Trophoblast cell (in vitro differentiated cells and primary cell): Measurements from ENCODE around the gene PHLDB3.
"Not testable (repeated sequence)": the region's sequence is repeated elsewhere in the genome, so short reads cannot be mapped to it uniquely, and the experiment has no call there.

Source experiments
- DNase-seq, 2 donors: peaks; one replicate each; pipeline ENCODE4 v3.0.0-alpha.2; 2016
- H2AFZ ChIP-seq: 2 replicates; pipeline ENCODE4 v1.6.1; 2013; ENCODE audit warnings: low read length, moderate library complexity, mild to moderate bottlenecking; ENCODE audit not compliant: insufficient read depth, poor library complexity
- H2AK5ac ChIP-seq: 2 replicates; pipeline ENCODE4 v1.6.1; 2013; ENCODE audit warnings: mild to moderate bottlenecking, low read length
- H2BK120ac ChIP-seq: 2 replicates; pipeline ENCODE4 v1.6.1; 2013; ENCODE audit warnings: low read length, mild to moderate bottlenecking, moderate library complexity; ENCODE audit not compliant: insufficient read depth, poor library complexity
- H2BK12ac ChIP-seq: 2 replicates; pipeline ENCODE4 v1.6.1; 2013; ENCODE audit warnings: mild to moderate bottlenecking, low read length, moderate library complexity
- H2BK5ac ChIP-seq: 2 replicates; pipeline ENCODE4 v1.6.1; 2013; ENCODE audit warnings: low read length, low read depth, moderate library complexity, mild to moderate bottlenecking; ENCODE audit not compliant: poor library complexity
- H3K14ac ChIP-seq: 2 replicates; pipeline ENCODE4 v1.6.1; 2013; ENCODE audit warnings: mild to moderate bottlenecking, low read length
- H3K18ac ChIP-seq: 2 replicates; pipeline ENCODE4 v1.6.1; 2013; ENCODE audit warnings: mild to moderate bottlenecking, low read length
- H3K23ac ChIP-seq: 2 replicates; pipeline ENCODE4 v1.6.1; 2013; ENCODE audit warnings: low read length
- H3K27ac ChIP-seq: 2 replicates; pipeline ENCODE4 v1.5.1; 2013; ENCODE audit warnings: low read depth, mild to moderate bottlenecking, inconsistent platforms, low read length, moderate library complexity
- H3K27me3 ChIP-seq: 2 replicates; pipeline ENCODE4 v1.6.1; 2013; ENCODE audit warnings: inconsistent platforms, mild to moderate bottlenecking, low read length, moderate library complexity; ENCODE audit not compliant: insufficient read depth
- H3K36me3 ChIP-seq, 2 experiments: 1 replicate in 1 of 2; 2 replicates in 1 of 2; pipeline ENCODE4 v1.6.1; 2013; ENCODE audit warnings: low read length in 2 of 2, mild to moderate bottlenecking in 2 of 2, moderate library complexity in 1 of 2; ENCODE audit not compliant: insufficient read depth in 2 of 2, control insufficient read depth in 1 of 2
- H3K4ac ChIP-seq: 2 replicates; pipeline ENCODE4 v1.6.1; 2013; ENCODE audit warnings: low read depth, mild to moderate bottlenecking, low read length, moderate library complexity
- H3K4me1 ChIP-seq, 2 experiments: 1 replicate in 1 of 2; 2 replicates in 1 of 2; pipeline ENCODE4 v1.6.1; 2013; ENCODE audit warnings: low read length in 2 of 2, mild to moderate bottlenecking in 2 of 2, moderate library complexity in 1 of 2; ENCODE audit not compliant: insufficient read depth in 2 of 2, control insufficient read depth in 1 of 2
- H3K4me2 ChIP-seq: 2 replicates; pipeline ENCODE4 v1.6.1; 2013; ENCODE audit warnings: inconsistent platforms, mild to moderate bottlenecking, low read length, moderate library complexity
- H3K4me3 ChIP-seq: 2 replicates; pipeline ENCODE4 v1.5.1; 2013; ENCODE audit warnings: mild to moderate bottlenecking, low read depth, low read length, inconsistent platforms
- H3K79me1 ChIP-seq: one replicate; pipeline ENCODE4 v1.6.1; 2013; ENCODE audit warnings: low read length
- H3K79me2 ChIP-seq: 2 replicates; pipeline ENCODE4 v1.6.1; 2013; ENCODE audit warnings: low read length, mild to moderate bottlenecking; ENCODE audit not compliant: control insufficient read depth, insufficient read depth, poor library complexity
- H3K9ac ChIP-seq: 2 replicates; pipeline ENCODE4 v1.6.1; 2013; ENCODE audit warnings: mild to moderate bottlenecking, low read length
- H3K9me3 ChIP-seq: 2 replicates; pipeline ENCODE4 v1.6.1; 2013; ENCODE audit warnings: low read depth, mild to moderate bottlenecking, control low read depth, inconsistent platforms, low read length; ENCODE audit not compliant: insufficient read depth
- H4K12ac ChIP-seq: 2 replicates; pipeline ENCODE4 v1.6.1; 2013; ENCODE audit warnings: low read depth, mild to moderate bottlenecking, low read length, moderate library complexity
- H4K8ac ChIP-seq: 2 replicates; pipeline ENCODE4 v1.6.1; 2013; ENCODE audit warnings: low read depth, mild to moderate bottlenecking, low read length, moderate library complexity
- H4K91ac ChIP-seq: one replicate; pipeline ENCODE4 v1.6.1; 2013; ENCODE audit warnings: low read depth, mild to moderate bottlenecking, low read length, moderate library complexity
- WGBS: extraction: QIAGEN DNeasy Blood & Tissue Kit; methylation state at CpG from one replicate; pipeline ENCODE4 v1.1.7; 2013; ENCODE audit warnings: missing lambda C conversion rate; ENCODE audit not compliant: insufficient read length, insufficient coverage; ENCODE audit errors: extremely low coverage; 5-methylcytosine and 5-hydroxymethylcytosine counted together

PHLDB3 gene

DNA sequence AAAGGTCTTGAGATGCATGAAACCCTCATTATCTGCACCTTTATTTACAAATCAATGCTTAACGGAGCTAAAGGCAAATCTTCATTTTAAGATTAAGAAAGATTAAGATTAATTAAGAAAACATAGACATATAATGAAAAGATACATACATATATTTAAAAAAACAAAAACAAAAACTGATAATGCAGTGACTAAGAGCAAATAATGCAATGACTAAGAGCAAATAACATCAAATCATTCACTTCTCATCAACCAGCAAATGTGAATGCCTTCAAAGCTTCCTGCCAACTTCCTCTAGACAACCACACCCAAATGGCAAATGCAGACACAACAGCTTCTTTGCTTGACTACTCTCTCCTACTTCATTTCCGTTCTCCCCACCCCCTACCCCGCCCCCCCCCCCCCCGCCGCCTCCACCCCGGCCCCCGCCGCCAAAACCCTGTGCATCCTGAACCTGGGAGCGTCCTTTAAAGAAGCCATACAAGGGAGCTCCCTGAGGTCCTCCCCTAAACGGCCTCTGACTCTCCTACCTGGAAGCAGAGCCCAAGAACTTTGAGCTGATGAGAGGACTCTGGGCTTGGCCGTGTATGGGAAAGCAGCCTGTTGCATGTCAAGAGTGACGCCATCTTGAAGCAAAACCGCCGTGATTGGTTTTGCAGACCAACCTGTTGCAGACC lies 65.4 kb downstream of the PHLDB3 start:
- no peak overlapping the region for H4K91ac ChIP-seq
- no peak overlapping the region for H4K12ac ChIP-seq
- no peaks in the 10 kb centered on the region for H3K4me1 ChIP-seq
- DNase-seq = peak in 1 of 2 donors; percentile 18
- no peak overlapping the region for H3K14ac ChIP-seq
- H2BK12ac ChIP-seq = no peak overlapping the region
- H2AFZ ChIP-seq = no peak overlapping the region
- no CpG with 5 or more reads among the region's 14 CpGs for WGBS
- H3K23ac ChIP-seq = no peak overlapping the region
- peaks cover 2% of the 10 kb centered on the region for H3K9me3 ChIP-seq
- H3K27me3 ChIP-seq = no peaks in the 10 kb centered on the region
- H3K4me2 ChIP-seq = no peak overlapping the region
- no peak overlapping the region for H4K8ac ChIP-seq
- no peaks in the 10 kb centered on the region for H3K79me2 ChIP-seq
- H3K4ac ChIP-seq = no peak overlapping the region
- H3K18ac ChIP-seq = no peak overlapping the region
- H2BK120ac ChIP-seq = no peak overlapping the region
- H2BK5ac ChIP-seq = no peak overlapping the region
- H3K36me3 ChIP-seq = no peaks in the 10 kb centered on the region
- no peaks in the 10 kb centered on the region for H3K79me1 ChIP-seq
- H3K9ac ChIP-seq = no peak overlapping the region
- H3K27ac ChIP-seq = no peak overlapping the region
- no peak overlapping the region for H2AK5ac ChIP-seq
- H3K4me3 ChIP-seq = no peak overlapping the region

DNA sequence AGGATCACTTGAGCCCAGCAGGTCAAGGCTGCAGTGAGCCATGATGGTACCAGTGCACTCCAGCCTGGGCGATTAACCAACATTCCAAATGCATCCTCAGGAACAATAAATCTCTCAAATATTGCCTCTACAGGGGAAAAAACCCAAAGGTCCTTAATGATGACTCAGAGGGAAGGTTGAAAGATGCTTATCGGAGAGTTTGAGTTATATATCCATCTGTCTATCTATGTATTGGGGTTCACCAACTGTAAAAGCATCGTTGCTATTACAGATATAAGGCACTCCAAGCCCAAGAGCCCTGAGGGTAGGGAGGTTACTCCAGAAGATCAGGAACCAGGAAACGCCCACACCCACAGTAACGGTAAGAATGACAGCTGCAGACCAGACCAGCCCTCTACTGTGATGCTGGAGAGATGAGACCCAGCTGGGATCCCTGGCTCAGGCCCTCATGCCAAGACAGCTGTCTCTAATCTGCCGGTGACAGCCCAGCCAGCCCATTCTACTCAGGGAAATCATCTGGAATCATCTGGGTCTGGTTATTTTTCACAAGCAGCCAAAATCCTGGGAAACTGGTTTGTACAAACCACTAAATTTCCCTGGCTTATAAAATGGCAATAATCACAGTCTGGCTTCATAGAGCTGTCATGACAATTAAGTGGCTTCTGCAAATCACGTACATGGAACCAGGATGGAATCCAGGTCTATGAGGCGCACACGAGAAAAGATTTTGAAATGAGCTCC lies 66.1 kb downstream of the PHLDB3 start:
- H3K23ac ChIP-seq = no peak overlapping the region
- no peak overlapping the region for H3K4me2 ChIP-seq
- H3K14ac ChIP-seq = no peak overlapping the region
- no peak overlapping the region for H3K4ac ChIP-seq
- H2AFZ ChIP-seq = no peak overlapping the region
- no peak overlapping the region for H2BK5ac ChIP-seq
- H3K4me3 ChIP-seq = no peak overlapping the region
- H3K27ac ChIP-seq = no peak overlapping the region
- peak; percentile 92 to 95 for DNase-seq
- no peaks in the 10 kb centered on the region for H3K79me1 ChIP-seq
- no peak overlapping the region for H2AK5ac ChIP-seq
- no peaks in the 10 kb centered on the region for H3K79me2 ChIP-seq
- H3K4me1 ChIP-seq = no peaks in the 10 kb centered on the region
- H3K9me3 ChIP-seq = peaks cover 2% of the 10 kb centered on the region
- no peak overlapping the region for H2BK120ac ChIP-seq
- no peak overlapping the region for H2BK12ac ChIP-seq
- H3K9ac ChIP-seq = no peak overlapping the region
- no peak overlapping the region for H4K12ac ChIP-seq
- H4K8ac ChIP-seq = no peak overlapping the region
- H3K18ac ChIP-seq = no peak overlapping the region
- no peaks in the 10 kb centered on the region for H3K27me3 ChIP-seq
- no peaks in the 10 kb centered on the region for H3K36me3 ChIP-seq
- H4K91ac ChIP-seq = no peak overlapping the region
- WGBS = no CpG with 5 or more reads among the region's 9 CpGs

DNA sequence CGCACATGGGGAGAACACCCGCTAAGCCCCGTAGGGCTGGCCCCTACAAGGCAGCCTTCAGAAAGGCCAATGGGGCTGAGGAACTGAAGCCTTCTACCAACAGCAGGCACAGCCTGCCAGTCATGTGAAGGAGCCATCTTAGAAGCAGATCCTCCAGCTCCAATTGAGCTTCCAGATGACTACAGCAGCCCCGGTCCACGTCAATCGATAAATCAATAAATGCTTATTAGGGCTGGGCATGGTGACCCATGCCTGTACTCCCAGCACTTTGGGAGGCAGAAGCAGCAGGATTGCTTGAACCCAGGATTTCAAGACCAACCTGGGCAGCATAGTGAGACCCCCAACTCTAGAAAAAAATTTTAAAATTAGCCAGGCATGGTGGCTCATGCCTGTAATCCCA lies 66.8 kb downstream of the PHLDB3 start:
- H4K91ac ChIP-seq = no peak overlapping the region
- H3K9ac ChIP-seq = no peak overlapping the region
- H3K36me3 ChIP-seq = no peaks in the 10 kb centered on the region
- no peak overlapping the region for H3K4ac ChIP-seq
- no peak overlapping the region for H3K14ac ChIP-seq
- no peak overlapping the region for H2BK5ac ChIP-seq
- H3K4me2 ChIP-seq = no peak overlapping the region
- DNase-seq = no peak
- no peak overlapping the region for H2BK120ac ChIP-seq
- H4K8ac ChIP-seq = no peak overlapping the region
- no peaks in the 10 kb centered on the region for H3K79me1 ChIP-seq
- H2AK5ac ChIP-seq = no peak overlapping the region
- no peak overlapping the region for H4K12ac ChIP-seq
- H3K9me3 ChIP-seq = peaks cover 2% of the 10 kb centered on the region
- no peak overlapping the region for H2BK12ac ChIP-seq
- no peak overlapping the region for H3K4me3 ChIP-seq
- no peak overlapping the region for H3K18ac ChIP-seq
- no CpG with 5 or more reads among the region's 6 CpGs for WGBS
- no peak overlapping the region for H3K27ac ChIP-seq
- no peak overlapping the region for H3K23ac ChIP-seq
- no peaks in the 10 kb centered on the region for H3K27me3 ChIP-seq
- no peak overlapping the region for H2AFZ ChIP-seq
- no peaks in the 10 kb centered on the region for H3K79me2 ChIP-seq
- no peaks in the 10 kb centered on the region for H3K4me1 ChIP-seq

DNA sequence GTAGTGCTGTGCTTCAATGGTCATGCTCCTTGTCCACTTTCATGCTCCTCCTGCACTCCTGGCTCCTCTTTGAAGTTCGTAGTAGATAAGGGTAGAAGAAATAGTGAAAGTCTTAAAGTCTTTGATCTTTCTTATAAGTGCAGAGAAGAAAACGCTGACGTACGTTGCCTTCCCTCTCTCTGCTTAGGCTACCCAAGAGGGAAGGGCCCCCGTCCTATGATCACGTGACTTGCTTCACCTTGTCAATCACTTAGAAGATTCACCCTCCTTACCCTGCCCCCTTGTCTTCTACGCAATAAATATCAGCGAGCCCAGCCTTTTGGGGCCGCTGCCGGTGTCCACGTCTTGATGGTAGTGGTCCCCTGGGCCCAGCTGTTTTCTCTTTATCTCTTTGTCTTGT lies 67.3 kb downstream of the PHLDB3 start:
- not testable (repeated sequence) for H3K27ac ChIP-seq, H3K9me3 ChIP-seq, H3K4me1 ChIP-seq, H3K79me1 ChIP-seq, H2BK5ac ChIP-seq, H4K91ac ChIP-seq, DNase-seq, H2BK120ac ChIP-seq, H2AK5ac ChIP-seq, H3K4me3 ChIP-seq, H3K79me2 ChIP-seq, H3K23ac ChIP-seq, H3K14ac ChIP-seq, H3K18ac ChIP-seq, H4K8ac ChIP-seq, H2AFZ ChIP-seq, H3K4ac ChIP-seq, H3K4me2 ChIP-seq, H3K27me3 ChIP-seq, H3K9ac ChIP-seq, H4K12ac ChIP-seq, H2BK12ac ChIP-seq, H3K36me3 ChIP-seq
- no CpG with 5 or more reads among the region's 11 CpGs for WGBS
